GM21390 (cell line): Measurements from ENCODE around the gene ING3.
"Not testable (repeated sequence)": the region's sequence is repeated elsewhere in the genome, so short reads cannot be mapped to it uniquely, and the experiment has no call there.

ENCODE experiments used
- ATAC-seq: cut with Tn5 transposase; IDR thresholded peaks from one replicate; pipeline ENCODE4 v1.9.1; 2021; ENCODE audit not compliant: unreplicated experiment

The ING3 gene

GRCh38 chr7:121000081-121000983 lies 49.8 kb downstream of the ING3 start:
- ATAC-seq, result no peak

- ATAC-seq, result no peak
These were observed 50.8 kb downstream of the ING3 start for GRCh38 chr7:121001234-121001906.

GRCh38 chr7:121002048-121002756 lies 51.6 kb downstream of the ING3 start:
- no peak for ATAC-seq

GRCh38 chr7:121002757-121003200 lies 52.2 kb downstream of the ING3 start:
- ATAC-seq, result no peak

GRCh38 chr7:121003986-121004685 lies 53.6 kb downstream of the ING3 start:
- no peak for ATAC-seq

GRCh38 chr7:121005058-121005457 lies 54.5 kb downstream of the ING3 start:
- ATAC-seq, result not testable (repeated sequence)

GRCh38 chr7:121005996-121006584 lies 55.5 kb downstream of the ING3 start:
- ATAC-seq, result no peak

GRCh38 chr7:121006711-121007315 lies 56.2 kb downstream of the ING3 start:
- no peak for ATAC-seq

- no peak for ATAC-seq
These were observed 58.2 kb downstream of the ING3 start for GRCh38 chr7:121008816-121009215.

- ATAC-seq, result no peak
These were observed 60.8 kb downstream of the ING3 start for GRCh38 chr7:121011401-121011800.

GRCh38 chr7:121012170-121012874 lies 61.7 kb downstream of the ING3 start:
- no peak for ATAC-seq

- ATAC-seq, result no peak
These were observed 62.3 kb downstream of the ING3 start for GRCh38 chr7:121012919-121013318.

GRCh38 chr7:121015560-121015959 lies 65.0 kb downstream of the ING3 start:
- no peak for ATAC-seq

- ATAC-seq, result no peak
These were observed 66.4 kb downstream of the ING3 start for GRCh38 chr7:121016966-121017365.

GRCh38 chr7:121017586-121017985 lies 67.0 kb downstream of the ING3 start:
- ATAC-seq, result no peak

GRCh38 chr7:121019018-121019417 lies 68.4 kb downstream of the ING3 start:
- no peak for ATAC-seq

- ATAC-seq, result no peak
These were observed 69.8 kb downstream of the ING3 start for GRCh38 chr7:121020249-121020988.

- no peak for ATAC-seq
These were observed 70.7 kb downstream of the ING3 start for GRCh38 chr7:121020989-121021969.
